H1 (cell line): ENCODE measurements around the gene DHRS7B. TPM values are rescaled to one million over a fixed set of nuclear protein-coding genes. Genes with fewer than 3 reads are reported as not detected.
"Not testable (repeated sequence)": the region's sequence is repeated elsewhere in the genome, so short reads cannot be mapped to it uniquely, and the experiment has no call there.

Source experiments
- CTCF ChIA-PET: fragments of 300-600 bp; sonication (Branson Sonifier 250); formaldehyde crosslinking; loops from one replicate; lab custom pipeline; 2021; ENCODE audit not compliant: partially characterized antibody; lab: Charles Lee
- POLR2A ChIA-PET: fragments of 300-600 bp; sonication (Branson Sonifier 250); formaldehyde crosslinking; loops from one replicate; lab custom pipeline; 2021; ENCODE audit warnings: inconsistent platforms; ENCODE audit not compliant: partially characterized antibody; lab: Charles Lee
- DNase-seq, 2 experiments: peaks; one replicate each; pipeline versions ENCODE4 v3.0.0 to v3.0.0-alpha.2; 2010 to 2022; ENCODE audit warnings: low spot score in 2 of 2, low read depth in 1 of 2, mixed read lengths in 1 of 2
- FAIRE-seq: peaks from 2 replicates; lab custom pipeline; 2011; peaks lifted over from hg19 to GRCh38; lab: Jason Lieb, UNC
- H2AFZ ChIP-seq: 2 replicates; pipeline ENCODE4 v1.8.1; 2012; ENCODE audit warnings: low read length, inconsistent platforms
- H2AK5ac ChIP-seq: 2 replicates; pipeline ENCODE4 v1.6.1; 2013; ENCODE audit warnings: low read depth, low read length
- H2BK120ac ChIP-seq: replicated peaks from 2 replicates; pipeline ENCODE3; 2013; ENCODE audit warnings: low read depth, low read length, inconsistent platforms
- H2BK12ac ChIP-seq: 2 replicates; pipeline ENCODE4 v1.6.1; 2013; ENCODE audit warnings: low read depth, low read length
- H2BK15ac ChIP-seq: 2 replicates; pipeline ENCODE4 v1.6.1; 2013; ENCODE audit warnings: low read length
- H2BK20ac ChIP-seq: 2 replicates; pipeline ENCODE4 v1.6.1; 2013; ENCODE audit warnings: low read length
- H2BK5ac ChIP-seq: 2 replicates; pipeline ENCODE4 v1.6.1; 2013; ENCODE audit warnings: low read depth, low read length
- H3K14ac ChIP-seq: 2 replicates; pipeline ENCODE4 v1.6.1; 2013; ENCODE audit warnings: inconsistent platforms; ENCODE audit not compliant: insufficient read length
- H3K18ac ChIP-seq: 2 replicates; pipeline ENCODE4 v1.6.1; 2013; ENCODE audit warnings: low read length; ENCODE audit errors: extremely low read depth
- H3K23ac ChIP-seq: 2 replicates; pipeline ENCODE4 v1.6.1; 2013; ENCODE audit warnings: inconsistent platforms; ENCODE audit not compliant: insufficient read length
- H3K23me2 ChIP-seq: 2 replicates; pipeline ENCODE4 v1.6.1; 2013; ENCODE audit warnings: low read depth, low read length
- H3K27ac ChIP-seq: 2 replicates; pipeline ENCODE4 v1.6.1; 2011; ENCODE audit warnings: low read depth, low read length, inconsistent platforms
- H3K27me3 ChIP-seq, 4 experiments: replicated peaks in 1 of 4; 1 replicate in 1 of 4; 2 replicates in 3 of 4; pipeline versions ENCODE4 v1.6.1 to v1.8.1; 2011 to 2013; ENCODE audit warnings: low read length in 3 of 4, mild to moderate bottlenecking in 3 of 4, inconsistent platforms in 2 of 4, mixed read lengths in 2 of 4, moderate library complexity in 1 of 4; ENCODE audit not compliant: control insufficient read depth in 3 of 4, insufficient read depth in 3 of 4; ENCODE audit errors: extremely low read depth in 1 of 4
- H3K36me3 ChIP-seq, 4 experiments: 2 replicates each; pipeline versions ENCODE4 v1.6.1 to v1.8.1; 2011 to 2013; ENCODE audit warnings: mild to moderate bottlenecking in 4 of 4, low read length in 3 of 4, moderate library complexity in 2 of 4, control low read depth in 1 of 4, inconsistent platforms in 1 of 4; ENCODE audit not compliant: insufficient read depth in 4 of 4, control insufficient read depth in 2 of 4
- H3K4ac ChIP-seq: replicated peaks from 2 replicates; pipeline ENCODE3; 2013; ENCODE audit warnings: low read length, low read depth, mixed read lengths, inconsistent platforms; ENCODE audit not compliant: insufficient read length
- H3K4me1 ChIP-seq, 4 experiments: replicated peaks in 1 of 4; 1 replicate in 1 of 4; 2 replicates in 3 of 4; pipeline versions ENCODE4 v1.6.1 to v1.8.1; 2011 to 2013; ENCODE audit warnings: low read length in 3 of 4, inconsistent platforms in 2 of 4, mixed read lengths in 1 of 4; ENCODE audit not compliant: insufficient read depth in 4 of 4, control insufficient read depth in 3 of 4
- H3K4me2 ChIP-seq, 2 experiments: 2 replicates each; pipeline versions ENCODE4 v1.6.1 to v1.8.1; 2011 to 2013; ENCODE audit warnings: low read depth in 2 of 2, low read length in 2 of 2, control low read depth in 1 of 2, inconsistent platforms in 1 of 2, mild to moderate bottlenecking in 1 of 2; ENCODE audit not compliant: insufficient read depth in 1 of 2
- H3K4me3 ChIP-seq, 4 experiments: fragments of 200-600, 300-600 bp in 1 of 4; sonication (generic), shearing (Covaris generic), sonication (Bioruptor Twin) in 1 of 4; 2 replicates each; pipeline versions ENCODE4 v1.5.1 to v1.8.1; 2011 to 2016; ENCODE audit warnings: low read length in 4 of 4, low read depth in 3 of 4, control low read depth in 2 of 4, inconsistent platforms in 2 of 4, mild to moderate bottlenecking in 2 of 4, mixed read lengths in 1 of 4, moderate library complexity in 1 of 4; ENCODE audit not compliant: insufficient read depth in 2 of 4; ENCODE audit errors: extremely low read depth in 1 of 4
- H3K56ac ChIP-seq: replicated peaks from 2 replicates; pipeline ENCODE3; 2013; ENCODE audit warnings: low read depth, mild to moderate bottlenecking, mixed read lengths, low read length, inconsistent platforms; ENCODE audit not compliant: insufficient read length
- H3K79me1 ChIP-seq: 2 replicates; pipeline ENCODE4 v1.6.1; 2013; ENCODE audit warnings: low read depth, low read length, control low read depth
- H3K79me2 ChIP-seq, 2 experiments: 2 replicates each; pipeline versions ENCODE4 v1.6.1 to v1.8.1; 2012 to 2013; ENCODE audit warnings: low read length in 2 of 2, mild to moderate bottlenecking in 2 of 2, inconsistent platforms in 1 of 2; ENCODE audit not compliant: insufficient read depth in 2 of 2, control insufficient read depth in 1 of 2
- H3K9ac ChIP-seq, 4 experiments: replicated peaks in 1 of 4; 1 replicate in 1 of 4; 2 replicates in 3 of 4; pipeline versions ENCODE4 v1.6.1 to v1.8.1; 2011 to 2013; ENCODE audit warnings: low read depth in 3 of 4, low read length in 3 of 4, control low read depth in 2 of 4, mild to moderate bottlenecking in 2 of 4, moderate library complexity in 2 of 4, inconsistent platforms in 1 of 4; ENCODE audit errors: extremely low read depth in 1 of 4
- H3K9me3 ChIP-seq, 2 experiments: 2 replicates each; pipeline versions ENCODE4 v1.6.1 to v1.8.1; 2012 to 2013; ENCODE audit warnings: mild to moderate bottlenecking in 2 of 2, moderate library complexity in 2 of 2, control low read depth in 1 of 2, inconsistent platforms in 1 of 2, low read depth in 1 of 2, low read length in 1 of 2, mixed read lengths in 1 of 2; ENCODE audit not compliant: insufficient read depth in 2 of 2
- H4K20me1 ChIP-seq, 2 experiments: replicated peaks in 1 of 2; 2 replicates each; pipeline versions ENCODE3 to v1.8.1; 2011 to 2013; ENCODE audit warnings: inconsistent platforms in 2 of 2, low read length in 2 of 2, mild to moderate bottlenecking in 1 of 2; ENCODE audit not compliant: insufficient read depth in 2 of 2, control insufficient read depth in 1 of 2
- H4K5ac ChIP-seq: 2 replicates; pipeline ENCODE4 v1.6.1; 2013; ENCODE audit warnings: low read length, low read depth, mixed read lengths, inconsistent platforms; ENCODE audit not compliant: insufficient read length
- H4K8ac ChIP-seq: 2 replicates; pipeline ENCODE4 v1.8.0; 2013; ENCODE audit warnings: mild to moderate bottlenecking, moderate library complexity, low read length, inconsistent platforms; ENCODE audit not compliant: insufficient read depth; ENCODE audit errors: extremely low read depth
- H4K91ac ChIP-seq: replicated peaks from 2 replicates; pipeline ENCODE3; 2013; ENCODE audit warnings: low read length, mixed read lengths, inconsistent platforms; ENCODE audit not compliant: insufficient read length
- WGBS, 2 experiments: shearing (Covaris generic) in 1 of 2; methylation state at CpG; one replicate each; pipeline versions ENCODE4 v1.1.6 to v1.1.7; 2013 to 2015; ENCODE audit warnings: low lambda C conversion rate in 2 of 2, mixed read lengths in 2 of 2, inconsistent platforms in 1 of 2, low coverage in 1 of 2, missing lambda C conversion rate in 1 of 2; ENCODE audit not compliant: insufficient replicate concordance in 2 of 2, insufficient coverage in 1 of 2, insufficient read length in 1 of 2; ENCODE audit errors: extremely low coverage in 1 of 2, missing lambda C conversion rate in 1 of 2; 5-methylcytosine and 5-hydroxymethylcytosine counted together
- polyA plus RNA-seq, 7 experiments: library from polyadenylated mRNA; depleted of rRNA in 3 of 7; stranded (reverse) in 5 of 7; unstranded in 2 of 7; fragments of >200 nt in 5 of 7; fragments of 200-250 nt in 2 of 7; gene quantifications; 1 replicate in 5 of 7; 2 replicates in 1 of 7; 4 replicates in 1 of 7; pipeline versions ENCODE4 v1.2.1 to v1.2.3, GENCODE V29; 2011 to 2013; ENCODE audit warnings: missing spikeins in 2 of 7, mixed read lengths in 2 of 7
- total RNA-seq: library from RNA; stranded (reverse); fragmentation: NEBNext Ultra II Directional; extraction: Animal tissue kit (Norgen Biotek cat#: 25700); gene quantifications from 2 replicates; pipeline ENCODE4 v1.2.1, GENCODE V29; 2021

The DHRS7B gene
- total and polyA plus RNA-seq, 2 of the 8 experiments (the other 6 are each of a cell fraction or from before 2014, with no cell fraction given): 11.0 to 27.9 TPM

GRCh38 chr17:21192414-21192813 lies 65.7 kb downstream of the DHRS7B start:
- H3K4me3 ChIP-seq, H3K36me3 ChIP-seq, FAIRE-seq, H4K20me1 ChIP-seq, H2AFZ ChIP-seq, H2BK15ac ChIP-seq, H3K23me2 ChIP-seq, H3K56ac ChIP-seq, H3K27ac ChIP-seq, H4K5ac ChIP-seq, H2BK12ac ChIP-seq, DNase-seq, H3K79me1 ChIP-seq, H4K91ac ChIP-seq, H2BK5ac ChIP-seq, H3K18ac ChIP-seq, H3K14ac ChIP-seq, H3K27me3 ChIP-seq, H3K9ac ChIP-seq, H3K4me2 ChIP-seq, H3K4ac ChIP-seq, H4K8ac ChIP-seq, H3K4me1 ChIP-seq, H2BK120ac ChIP-seq, H2BK20ac ChIP-seq, H3K23ac ChIP-seq, H3K9me3 ChIP-seq, H3K79me2 ChIP-seq: not testable (repeated sequence)
- H2AK5ac ChIP-seq: 0 out of 2 replicates have a peak overlapping the region, but pooled peaks have one; percentile 58
- ChIA-PET CTCF (interaction anchor here (1.7 kb wide), 1 partner anchor 15 kb away, joined by 4 read pairs; no protein-coding TSS in a partner anchor), POLR2A (interaction anchor here (1.1 to 1.4 kb wide), 4 partner anchors 12 to 151 kb away, joined by 3 to 4 read pairs (median 3); no protein-coding TSS in a partner anchor)
- 87% methylated on average over 7 of the region's 7 CpGs; no CpG with 5 or more reads in 1 of the 2 experiments for WGBS, 2 experiments
